ENCODE measurements around the gene ZDHHC14.

ZDHHC14 gene

DNA sequence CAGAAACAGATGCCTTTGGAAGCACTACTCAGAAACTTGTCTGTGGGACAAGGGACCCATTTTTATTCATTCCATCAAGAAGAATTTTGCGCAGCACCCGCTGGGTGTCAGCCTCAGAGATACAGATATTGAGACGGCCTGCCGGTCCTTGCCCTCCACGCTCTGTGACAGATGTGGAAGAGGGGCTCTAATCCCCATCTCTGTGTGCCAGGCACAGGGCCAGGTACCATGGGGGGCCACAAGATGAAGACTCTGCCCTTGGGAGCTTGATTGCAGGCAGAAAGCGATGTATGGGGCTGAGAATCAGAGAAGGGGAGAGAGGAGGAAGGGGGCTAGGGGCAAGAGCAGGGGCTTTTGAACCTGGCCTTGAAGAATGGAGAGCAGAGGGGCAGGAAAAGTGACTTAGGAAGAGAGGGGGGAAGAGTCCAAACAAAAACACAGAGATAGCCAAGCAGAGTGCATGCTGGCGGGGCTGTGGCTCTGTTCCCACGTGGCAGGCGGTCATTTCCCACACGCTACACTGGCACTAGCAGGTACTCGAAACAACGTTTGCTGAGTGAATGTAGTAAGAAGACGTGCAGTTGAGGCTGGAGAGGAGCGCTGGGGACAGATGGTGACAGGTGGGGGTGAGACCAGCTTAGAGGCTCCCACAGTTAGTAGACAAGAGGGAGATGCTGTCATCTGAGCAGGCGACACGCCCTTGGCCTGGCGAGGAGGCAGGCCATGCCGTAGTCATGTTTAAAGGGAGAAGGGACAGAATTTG lies 271.8 kb downstream of the ZDHHC14 start:
- ChIA-PET POLR2A (interaction anchor here (0.7 kb wide), 1 partner anchor 287 kb away, joined by 3 read pairs; no protein-coding TSS in a partner anchor), CTCF (interaction anchor here (1.2 kb wide), 1 partner anchor 35 kb away, joined by 3 read pairs; no protein-coding TSS in a partner anchor)
- DNase-seq (ENCODE audit: low read depth, low spot score): no peak
- TF ChIP-seq, protein P1, sequence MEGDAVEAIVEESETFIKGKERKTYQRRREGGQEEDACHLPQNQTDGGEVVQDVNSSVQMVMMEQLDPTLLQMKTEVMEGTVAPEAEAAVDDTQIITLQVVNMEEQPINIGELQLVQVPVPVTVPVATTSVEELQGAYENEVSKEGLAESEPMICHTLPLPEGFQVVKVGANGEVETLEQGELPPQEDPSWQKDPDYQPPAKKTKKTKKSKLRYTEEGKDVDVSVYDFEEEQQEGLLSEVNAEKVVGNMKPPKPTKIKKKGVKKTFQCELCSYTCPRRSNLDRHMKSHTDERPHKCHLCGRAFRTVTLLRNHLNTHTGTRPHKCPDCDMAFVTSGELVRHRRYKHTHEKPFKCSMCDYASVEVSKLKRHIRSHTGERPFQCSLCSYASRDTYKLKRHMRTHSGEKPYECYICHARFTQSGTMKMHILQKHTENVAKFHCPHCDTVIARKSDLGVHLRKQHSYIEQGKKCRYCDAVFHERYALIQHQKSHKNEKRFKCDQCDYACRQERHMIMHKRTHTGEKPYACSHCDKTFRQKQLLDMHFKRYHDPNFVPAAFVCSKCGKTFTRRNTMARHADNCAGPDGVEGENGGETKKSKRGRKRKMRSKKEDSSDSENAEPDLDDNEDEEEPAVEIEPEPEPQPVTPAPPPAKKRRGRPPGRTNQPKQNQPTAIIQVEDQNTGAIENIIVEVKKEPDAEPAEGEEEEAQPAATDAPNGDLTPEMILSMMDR (IDR thresholded peaks at IDR 0.05; ENCODE audit: insufficient read depth, low read length, missing control alignments): no peak
- H3K4me3 ChIP-seq (ENCODE audit: low read depth, low read length): no peak overlapping the region

GRCh38 chr6:157653521-157653920 lies 272.5 kb downstream of the ZDHHC14 start:
- ChIA-PET CTCF (interaction anchor here (1.2 kb wide), 1 partner anchor 36 kb away, joined by 3 read pairs; no protein-coding TSS in a partner anchor), POLR2A (no interaction called here)
- TF ChIP-seq, protein P1 (IDR thresholded peaks at IDR 0.05; ENCODE audit: insufficient read depth, low read length, missing control alignments): no peak
- H3K4me3 ChIP-seq (ENCODE audit: low read depth, low read length): no peak overlapping the region
- DNase-seq (ENCODE audit: low read depth, low spot score): no peak

DNA sequence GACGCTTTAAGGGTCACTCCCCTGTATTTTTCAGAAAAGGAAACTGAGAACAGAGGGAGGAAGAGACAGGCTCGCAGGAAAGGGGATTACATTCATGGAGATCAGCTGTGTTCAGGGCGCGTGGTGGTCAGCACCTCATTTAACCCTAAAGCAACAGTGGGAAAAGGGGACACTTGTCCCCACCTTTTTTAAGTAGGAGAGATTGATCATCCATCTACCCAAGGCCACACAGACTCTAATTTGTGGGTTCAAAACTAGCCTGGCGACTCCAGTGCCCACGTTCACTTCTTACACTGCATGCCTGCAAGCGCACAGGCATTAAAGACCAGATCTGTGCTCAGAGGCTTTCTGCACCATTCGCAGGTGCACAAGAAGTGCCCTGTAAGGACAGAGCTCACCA lies 274.1 kb downstream of the ZDHHC14 start:
- DNase-seq (ENCODE audit: low read depth, low spot score): no peak
- TF ChIP-seq, protein P1 (IDR thresholded peaks at IDR 0.05; ENCODE audit: insufficient read depth, low read length, missing control alignments): no peak
- ChIA-PET POLR2A (no interaction called here), CTCF (interaction anchor here (0.7 to 6.0 kb wide), 3 partner anchors 13 to 336 kb away, joined by 3 to 96 read pairs (median 4); no protein-coding TSS in a partner anchor)
- no peak overlapping the region for H3K4me3 ChIP-seq (ENCODE audit: low read depth, low read length)

DNA sequence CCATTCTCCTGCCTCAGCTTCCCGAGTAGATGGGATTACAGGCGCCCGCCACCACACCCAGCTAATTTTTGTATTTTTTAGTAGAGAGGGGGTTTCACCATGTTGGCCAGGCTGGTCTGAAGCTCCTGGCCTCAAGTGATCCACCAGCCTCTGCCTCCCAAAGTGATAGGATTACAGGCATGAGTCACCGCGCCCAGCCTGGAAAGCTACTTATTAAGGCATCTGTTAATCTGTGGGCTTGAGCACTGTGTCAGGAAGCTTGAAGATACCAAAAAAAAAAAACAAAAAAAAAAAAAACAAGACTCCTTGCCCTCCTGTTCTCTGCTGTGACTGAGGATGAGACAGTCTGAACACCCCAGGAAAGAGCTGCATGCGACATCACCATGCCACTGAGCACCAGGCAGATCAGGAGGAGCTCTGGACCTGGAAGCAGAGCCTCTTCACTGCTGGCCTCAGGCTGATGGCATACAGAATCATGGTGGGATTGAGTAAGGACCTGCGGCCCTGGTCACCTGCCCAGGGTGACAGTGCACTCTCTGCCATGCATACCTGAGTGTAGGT lies 275.5 kb downstream of the ZDHHC14 start:
- POLR2A ChIA-PET: interaction anchor here (0.6 kb wide), 2 partner anchors 12 to 137 kb away, joined by 4 read pairs; no protein-coding TSS in a partner anchor
- H3K4me3 ChIP-seq (ENCODE audit: low read depth, low read length): no peak overlapping the region
- DNase-seq (ENCODE audit: low read depth, low spot score): no peak
- CTCF ChIA-PET: interaction anchor here (0.6 to 6.0 kb wide), 3 partner anchors 12 to 338 kb away, joined by 3 to 96 read pairs (median 4); no protein-coding TSS in a partner anchor
- TF ChIP-seq, protein P1 (IDR thresholded peaks at IDR 0.05; ENCODE audit: insufficient read depth, low read length, missing control alignments): no peak

DNA sequence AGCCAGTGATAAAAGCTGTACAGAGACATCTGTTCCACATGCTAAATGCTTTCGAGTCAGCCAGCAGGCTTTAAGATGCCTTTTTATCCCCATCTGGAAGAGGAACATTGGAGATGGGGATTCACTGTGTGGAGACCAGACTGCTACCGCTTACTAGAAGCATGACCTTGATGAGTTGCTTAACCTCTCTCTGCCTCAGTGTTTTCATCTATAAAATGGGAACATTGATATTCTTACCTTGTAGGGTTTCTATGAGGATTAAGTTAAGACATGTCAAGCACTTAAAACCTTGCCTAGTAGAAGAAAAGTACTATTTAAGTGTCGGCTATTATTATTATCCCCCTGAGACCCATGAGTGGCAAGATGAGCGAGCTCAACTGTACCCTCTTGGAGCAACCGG lies 276.8 kb downstream of the ZDHHC14 start:
- TF ChIP-seq, protein P1 (IDR thresholded peaks at IDR 0.05; ENCODE audit: insufficient read depth, low read length, missing control alignments): no peak
- no peak for DNase-seq (ENCODE audit: low read depth, low spot score)
- POLR2A ChIA-PET: no interaction called here
- CTCF ChIA-PET: interaction anchor here (1.5 to 6.0 kb wide), 2 partner anchors 11 to 98 kb away, joined by 4 to 96 read pairs; no protein-coding TSS in a partner anchor
- H3K4me3 ChIP-seq (ENCODE audit: low read depth, low read length): no peak overlapping the region

DNA sequence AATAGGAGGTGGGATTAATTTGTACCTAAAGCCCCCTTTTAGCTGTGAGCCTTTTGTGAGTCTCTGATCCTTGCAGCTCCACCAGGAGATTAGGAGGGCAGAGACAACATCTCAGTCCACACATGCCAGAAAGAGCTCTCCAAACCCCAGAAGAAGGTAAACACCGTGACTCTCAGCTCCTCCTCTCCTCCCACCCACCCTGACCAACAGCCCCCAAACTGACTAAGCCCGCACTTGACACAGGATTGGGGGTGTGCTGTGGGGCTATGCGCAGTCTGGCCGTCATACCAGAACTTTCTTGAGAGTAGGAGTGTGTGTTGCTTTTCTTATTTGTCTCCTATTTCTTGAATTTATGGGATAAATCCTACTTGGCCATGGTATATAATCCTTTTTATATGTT lies 277.3 kb downstream of the ZDHHC14 start:
- POLR2A ChIA-PET: no interaction called here
- H3K4me3 ChIP-seq (ENCODE audit: low read depth, low read length): no peak overlapping the region
- TF ChIP-seq, protein P1 (IDR thresholded peaks at IDR 0.05; ENCODE audit: insufficient read depth, low read length, missing control alignments): no peak
- DNase-seq (ENCODE audit: low read depth, low spot score): no peak
- CTCF ChIA-PET: interaction anchor here (1.5 to 6.0 kb wide), 2 partner anchors 10 to 97 kb away, joined by 4 to 96 read pairs; no protein-coding TSS in a partner anchor

All from AG04449 (cell line).